NCI-H748 treated with DMSO at 0.1 percent for 48 hours (cell line): ENCODE data around the gene CHRND.

Experiments used
- DNase-seq: peaks from one replicate; lab custom pipeline; 2025; lab: John Stamatoyannopoulos, UW

Gene CHRND

DNA sequence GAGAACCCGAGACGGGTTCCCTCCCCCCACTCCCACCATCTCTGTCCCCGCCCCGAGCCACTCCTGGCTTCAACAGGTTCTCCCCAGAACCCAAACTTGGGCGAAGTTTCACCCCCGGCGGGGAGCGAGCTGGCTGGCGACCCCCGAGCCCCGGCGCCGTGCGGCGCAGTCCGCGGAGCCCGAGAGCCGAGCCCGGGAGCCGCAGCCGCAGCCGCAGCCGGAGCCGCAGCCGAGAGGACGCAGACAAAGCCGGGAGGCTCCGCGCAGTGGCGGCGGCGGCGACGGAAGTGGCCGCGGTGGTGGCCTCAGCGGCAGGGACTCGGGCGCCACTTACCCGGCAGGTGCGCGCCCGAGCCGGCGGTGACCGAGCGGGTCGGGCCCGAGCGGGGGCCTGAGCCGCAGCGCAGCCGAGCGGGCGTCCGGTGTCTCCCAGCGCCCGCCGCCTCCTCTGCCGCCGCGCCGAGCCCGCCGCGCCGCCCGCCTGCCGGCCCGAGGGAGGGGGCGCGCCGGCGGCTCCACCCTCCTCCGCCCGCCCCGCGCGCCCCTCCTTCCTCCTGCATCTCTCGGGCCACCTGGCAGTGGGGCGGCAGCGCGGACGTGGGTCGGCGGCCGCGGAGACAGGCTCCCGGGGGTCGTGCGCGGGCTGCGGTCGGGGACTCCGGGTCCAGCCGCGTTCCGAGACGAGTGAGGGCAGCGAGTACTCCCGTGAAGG lies 38.4 kb upstream of the CHRND start, which contains the start of gene ECEL1:
Gene ECEL1 (minus strand): TSS at position 450 of the 712 bp plus-strand sequence. CDS start 1,181 bp downstream, outside the sequence.
- DNase-seq, result peak; percentile 9

DNA sequence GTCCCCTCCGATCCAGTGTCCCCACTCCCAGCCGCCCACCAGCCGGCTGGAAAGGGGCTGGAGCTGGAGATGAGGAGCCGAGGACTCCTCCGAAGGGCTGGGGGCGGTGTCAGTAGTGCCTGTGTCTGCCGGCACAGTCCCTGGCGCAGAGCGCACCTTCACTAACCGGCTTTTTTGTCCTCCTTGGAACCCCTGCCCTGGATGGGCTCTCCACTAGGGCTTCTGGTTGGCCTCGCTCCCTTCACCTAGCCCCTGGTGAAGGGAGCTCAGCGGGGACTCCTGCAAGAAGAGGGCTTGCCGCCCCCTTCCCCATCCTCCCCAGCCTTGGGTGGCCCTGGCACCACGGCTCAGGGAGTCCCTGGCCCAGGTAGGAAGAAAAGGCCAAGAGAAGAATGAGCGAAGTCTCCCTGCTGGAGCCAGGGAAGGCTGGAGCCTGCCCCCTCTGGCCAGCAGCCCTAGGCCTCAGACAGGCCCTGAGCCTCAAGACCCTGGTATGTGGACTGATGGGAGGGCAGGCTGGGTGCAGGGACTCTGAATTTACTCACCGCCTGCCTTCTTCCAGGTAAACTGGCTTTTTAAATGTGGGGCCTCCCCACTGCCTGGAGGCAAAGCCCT lies 37.8 kb upstream of the CHRND start:
- no peak for DNase-seq

DNA sequence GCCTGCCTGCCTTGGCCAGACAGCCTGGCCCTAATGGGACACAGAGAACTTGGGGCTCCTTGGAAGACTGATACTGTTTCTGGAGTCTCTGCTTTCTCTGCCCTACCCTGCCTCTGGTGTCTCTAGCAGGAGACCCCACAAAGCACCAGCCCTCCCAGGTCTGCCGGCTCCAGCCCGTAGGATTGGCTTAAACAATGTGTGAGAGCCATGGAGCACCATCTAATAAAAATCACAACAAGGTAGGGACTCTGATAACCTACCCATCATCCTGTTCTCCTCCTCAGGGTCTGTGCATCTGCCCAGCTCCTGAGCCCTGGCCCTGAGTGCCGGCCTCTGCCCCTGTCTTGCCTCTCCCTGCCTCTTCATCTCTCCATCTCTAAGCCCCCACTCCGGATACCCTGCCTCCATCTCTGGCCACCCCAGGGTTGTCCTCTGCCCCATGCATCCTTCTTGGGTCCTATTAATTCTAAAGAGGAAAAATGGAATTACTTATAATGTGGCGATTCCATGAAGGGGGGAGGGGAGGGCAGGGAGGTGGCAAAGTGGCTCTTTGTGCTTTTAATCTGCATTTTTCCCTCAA lies 37.1 kb upstream of the CHRND start:
- DNase-seq, result no peak

DNA sequence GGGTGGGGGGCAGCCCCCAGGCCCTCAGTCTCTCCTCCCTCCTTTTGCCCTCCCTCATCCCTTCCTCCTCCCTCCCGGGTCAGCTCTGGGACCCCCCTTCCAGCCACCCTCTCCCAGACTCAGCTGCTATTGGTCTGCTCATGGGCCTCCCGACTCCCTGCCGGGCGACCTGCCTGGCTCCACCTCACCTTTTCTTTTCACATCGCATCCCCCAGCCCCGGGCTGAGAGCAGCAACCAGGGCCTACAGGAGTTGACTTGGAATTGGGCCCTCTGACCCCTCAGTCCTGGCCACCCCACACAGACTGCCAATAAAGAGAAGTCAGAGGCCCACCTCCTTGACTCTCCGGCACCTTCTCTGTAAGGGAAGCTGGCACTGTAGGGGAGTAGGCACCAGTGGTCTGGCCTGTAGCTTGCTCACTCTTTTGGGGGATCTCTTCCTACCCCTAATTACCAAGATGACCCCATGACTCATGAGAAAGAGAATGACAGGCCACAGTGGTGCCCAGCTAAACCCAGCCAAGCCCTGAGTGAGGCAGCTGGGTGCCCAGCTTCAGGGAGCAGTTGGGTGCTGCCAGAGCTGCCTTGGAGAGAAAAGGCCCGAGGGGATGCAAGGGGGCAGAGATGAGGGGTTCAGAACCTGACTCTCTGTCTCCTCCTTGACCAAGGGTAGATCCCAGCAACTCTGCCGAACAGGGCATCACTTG lies 36.3 kb upstream of the CHRND start:
- no peak for DNase-seq

DNA sequence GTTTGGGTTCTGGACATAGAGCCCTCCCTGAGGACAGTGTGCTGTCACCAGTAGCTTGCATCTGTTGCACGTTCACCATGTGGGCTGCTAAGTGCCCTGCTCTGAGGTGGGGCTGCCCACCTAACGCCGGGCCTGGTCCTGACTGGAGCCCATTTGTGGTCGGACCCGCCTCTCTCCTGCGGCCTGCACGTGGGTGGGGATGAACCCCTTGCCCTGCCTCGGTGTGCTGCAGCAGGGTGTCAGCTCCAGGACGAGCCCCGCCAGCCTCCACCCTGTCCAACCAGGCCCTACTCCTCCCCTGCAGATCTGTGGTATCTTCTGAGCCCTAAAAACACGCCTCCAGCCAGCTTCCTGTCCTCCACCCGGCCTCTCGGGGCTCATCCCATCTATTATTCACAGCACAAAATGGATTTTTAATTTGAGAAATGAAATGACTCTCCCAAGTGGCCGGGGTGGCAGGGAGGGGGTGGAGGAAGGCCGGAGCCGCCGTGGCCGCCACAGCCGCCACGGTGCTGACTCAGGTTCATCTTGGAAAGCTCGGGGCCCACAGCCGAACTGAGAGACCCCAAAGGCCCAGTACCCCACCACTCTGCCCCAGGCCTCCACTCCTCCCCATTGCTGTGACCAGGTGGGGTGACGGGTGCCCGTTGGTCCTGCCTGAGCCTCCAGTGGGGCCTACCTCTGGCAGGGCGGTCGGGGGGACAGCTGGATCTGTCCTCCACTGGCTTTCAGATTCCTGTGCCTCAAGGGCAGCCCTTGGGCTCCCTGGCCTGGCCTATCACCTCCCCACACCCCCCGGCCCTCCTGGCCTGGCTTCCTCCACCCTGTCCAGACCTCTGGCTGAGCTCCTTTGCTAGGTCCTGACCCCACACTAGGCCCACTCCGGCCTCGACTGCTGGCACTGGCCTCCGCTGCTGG lies 35.5 kb upstream of the CHRND start:
- DNase-seq, result no peak

DNA sequence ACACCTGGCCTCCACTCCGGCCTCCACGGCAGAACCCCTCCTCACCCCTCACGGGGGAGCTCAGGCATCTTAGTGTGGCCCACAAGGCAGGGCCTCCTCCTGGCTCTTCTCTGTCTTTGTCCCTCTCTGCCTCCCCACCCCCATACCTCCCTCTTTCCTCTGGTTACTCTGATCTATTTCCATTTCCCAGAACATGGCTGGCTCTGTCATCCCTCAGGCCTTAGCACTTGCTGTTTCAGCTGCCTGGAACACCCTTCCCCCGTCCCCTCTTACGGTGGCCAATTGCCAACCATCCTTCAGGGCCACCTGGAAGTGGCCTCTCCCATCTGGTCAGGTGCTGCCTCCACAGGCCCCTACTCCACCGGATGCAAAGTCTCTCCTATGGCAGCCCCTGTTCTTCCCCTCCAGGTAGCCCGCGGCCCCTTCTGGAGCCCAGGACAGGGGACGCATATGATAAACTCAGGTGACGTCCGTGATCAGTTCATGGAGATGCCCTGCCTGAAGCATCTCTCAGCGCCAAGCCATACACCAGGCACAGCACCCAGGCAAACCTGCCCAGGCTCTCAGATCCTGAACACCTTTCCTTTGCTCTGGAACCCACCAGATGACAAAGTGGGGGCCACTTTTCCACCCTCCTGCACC lies 34.7 kb upstream of the CHRND start:
- DNase-seq, result no peak

DNA sequence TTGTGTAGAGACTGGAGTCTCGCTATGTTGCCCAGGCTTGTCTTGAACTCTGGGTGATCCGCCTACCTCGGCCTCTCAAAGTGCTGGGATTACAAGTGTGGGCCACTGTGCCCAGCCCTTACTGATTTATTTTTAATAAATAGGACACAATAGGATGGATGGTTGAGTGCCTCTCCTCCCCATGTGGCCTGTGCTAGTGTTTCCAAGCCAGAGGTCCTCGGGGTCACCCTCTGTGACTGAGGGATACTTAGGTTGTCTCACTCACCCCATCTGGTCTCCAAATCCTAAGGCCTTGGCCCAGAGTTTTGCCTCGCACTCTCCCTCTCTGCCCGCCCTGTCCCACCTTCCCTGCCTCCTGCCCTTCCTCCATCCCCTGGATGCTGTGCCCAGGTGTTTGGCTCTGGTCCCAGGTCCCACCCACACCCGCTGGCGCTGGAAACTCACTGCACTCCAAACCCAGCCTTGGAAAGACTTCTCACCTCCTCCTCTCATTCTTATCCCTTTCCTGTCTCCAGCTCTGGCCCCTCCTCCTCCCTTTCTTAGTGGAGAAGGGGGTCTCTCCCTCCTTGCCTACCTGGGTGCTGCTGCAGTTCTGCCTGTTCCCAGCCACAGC lies 33.6 kb upstream of the CHRND start:
- no peak for DNase-seq

DNA sequence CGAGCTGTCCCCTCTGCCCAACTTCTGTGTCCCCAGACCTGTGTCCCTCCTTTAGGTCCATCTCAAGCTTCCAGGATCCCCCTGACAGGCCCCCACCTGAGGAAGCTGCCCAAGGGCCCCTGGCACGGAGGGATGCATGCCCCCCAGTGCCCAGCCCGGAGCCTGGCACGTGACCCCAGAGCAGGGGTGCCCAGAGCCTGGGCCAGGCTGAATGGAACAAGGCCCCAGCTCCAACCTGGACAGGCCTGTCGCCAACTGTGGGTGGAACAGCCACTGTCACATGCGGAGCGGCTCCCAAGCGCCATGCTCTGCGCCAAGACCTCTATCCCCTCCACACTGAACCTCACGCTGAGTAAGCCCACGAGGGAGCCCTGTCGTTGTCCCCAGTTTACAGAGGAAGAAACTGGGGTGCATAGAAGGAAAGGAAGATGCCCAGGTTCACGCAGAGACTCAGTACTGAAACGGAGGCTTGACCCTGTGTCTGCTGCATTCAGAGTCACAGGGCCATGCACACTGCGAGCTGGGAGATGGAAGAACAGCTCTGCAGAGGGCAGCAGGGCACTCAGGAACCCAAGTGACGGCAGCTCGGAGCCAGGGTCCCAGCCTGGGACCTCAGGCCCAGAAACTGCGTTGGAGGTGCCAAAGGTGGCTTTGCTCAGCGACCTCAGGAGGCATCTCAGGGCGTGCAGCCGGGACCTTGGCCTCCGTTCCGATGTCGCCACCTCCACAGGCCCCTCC lies 32.8 kb upstream of the CHRND start:
- no peak for DNase-seq

DNA sequence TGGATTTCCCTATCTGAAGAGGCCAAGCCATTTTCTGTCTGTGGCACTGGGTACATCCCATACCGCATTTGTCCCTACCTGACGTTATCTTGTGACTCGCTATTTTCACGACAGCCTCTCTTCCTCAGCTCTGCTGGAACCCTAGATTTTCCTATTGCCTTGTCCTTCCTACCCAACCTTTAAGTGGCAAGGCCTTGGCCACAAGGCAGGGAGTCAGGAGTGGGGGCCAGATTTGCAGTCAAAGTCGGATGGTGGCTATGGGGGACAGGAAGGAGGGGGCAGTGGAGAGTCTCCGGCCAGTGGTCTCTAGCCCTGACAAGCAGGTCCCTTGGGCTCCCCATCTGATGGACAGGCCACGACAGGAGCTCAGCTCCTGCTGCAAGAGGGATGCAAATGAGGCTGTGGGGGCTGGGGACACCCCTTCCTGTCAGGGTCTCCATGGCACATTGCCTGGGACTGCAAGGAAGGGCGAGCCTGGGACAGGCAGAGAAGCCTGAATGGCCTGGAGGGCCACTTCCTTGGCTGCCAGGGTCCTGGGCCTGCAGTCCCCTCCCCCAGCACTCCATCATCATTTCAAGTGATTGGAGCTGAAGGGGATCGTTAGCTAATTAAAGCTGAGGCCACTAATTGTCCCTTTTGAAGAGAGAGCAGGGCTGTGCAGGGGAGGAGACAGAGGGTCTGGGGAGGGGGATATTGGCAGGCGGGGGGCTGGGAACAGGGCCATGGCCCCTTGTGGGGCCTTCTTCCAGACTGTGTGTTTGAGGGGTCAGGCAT lies 32.1 kb upstream of the CHRND start:
- DNase-seq, result no peak

DNA sequence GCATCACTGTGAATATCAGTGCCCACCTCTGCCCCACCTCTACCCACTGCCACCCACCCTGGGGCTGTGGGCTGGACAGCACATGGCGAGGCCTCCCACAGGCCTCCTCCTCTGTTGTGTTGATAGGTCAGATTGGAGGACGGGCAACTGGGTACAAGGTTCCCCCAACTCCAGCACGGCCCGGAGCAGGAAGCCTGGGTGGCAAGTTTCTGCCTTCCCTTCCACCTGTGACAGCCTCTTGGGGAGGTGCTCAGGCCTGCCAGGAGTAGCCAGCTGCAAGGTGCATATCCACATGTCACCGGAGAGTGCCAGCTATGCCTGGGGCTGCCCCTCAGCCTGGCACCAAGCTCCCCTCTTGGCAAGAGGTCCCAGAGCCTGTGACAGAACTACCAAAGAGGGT lies 31.4 kb upstream of the CHRND start:
- no peak for DNase-seq

DNA sequence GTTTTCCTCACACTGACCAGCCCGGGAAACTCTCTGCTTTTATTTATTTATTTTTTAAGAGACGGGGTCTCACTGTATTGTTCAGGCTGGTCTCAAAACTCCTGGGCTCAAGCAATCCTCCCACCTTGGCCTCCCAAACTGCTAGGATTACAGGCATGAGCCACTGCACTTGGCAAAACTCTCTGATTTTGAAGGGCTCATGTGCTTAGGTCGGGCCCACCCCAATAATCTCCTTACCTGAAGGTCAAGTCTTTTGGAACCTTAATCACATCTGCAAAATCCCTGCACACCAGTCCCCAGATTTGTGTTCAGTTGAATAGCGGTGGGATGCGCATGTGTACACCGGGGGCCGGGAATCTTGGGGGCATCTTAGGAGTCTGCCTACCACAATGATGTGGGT lies 30.7 kb upstream of the CHRND start:
- no peak for DNase-seq

DNA sequence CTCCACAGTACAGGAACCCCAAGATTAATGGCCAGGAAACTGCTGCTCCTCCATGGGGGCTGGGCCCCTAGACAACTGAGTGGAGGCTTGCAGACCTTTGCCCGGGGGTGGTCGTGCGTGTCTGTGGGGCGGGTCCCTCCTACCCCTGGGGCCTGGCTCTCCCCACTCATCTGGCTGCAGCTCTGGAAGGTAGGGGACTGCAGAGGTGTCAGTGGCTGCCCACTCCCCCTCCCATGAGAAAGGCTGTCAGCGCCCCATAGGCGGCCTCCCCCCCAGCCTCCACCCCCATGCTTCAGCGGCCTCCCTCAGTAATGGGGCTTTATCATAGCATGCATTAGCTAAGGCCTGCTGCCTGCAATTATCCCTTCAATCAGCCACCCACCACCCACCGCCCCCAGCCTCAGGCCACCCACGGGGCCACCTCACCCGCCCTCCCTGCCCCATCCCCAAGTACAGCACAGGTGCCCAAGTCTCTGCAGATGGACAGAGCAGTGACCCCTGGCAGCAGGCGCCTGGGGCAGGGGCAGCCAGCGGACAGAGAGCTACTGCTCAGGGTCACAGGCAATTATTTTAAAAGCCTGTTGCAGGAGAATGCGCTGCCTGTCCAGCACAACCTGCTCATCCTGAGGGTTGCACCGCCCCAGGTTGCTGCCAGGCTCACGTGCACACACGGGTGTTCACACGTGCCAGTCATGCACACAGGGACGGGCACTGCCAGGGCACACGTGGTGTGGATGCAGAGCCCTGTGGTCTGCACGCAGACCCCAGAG lies 29.3 kb upstream of the CHRND start:
- DNase-seq, result no peak

DNA sequence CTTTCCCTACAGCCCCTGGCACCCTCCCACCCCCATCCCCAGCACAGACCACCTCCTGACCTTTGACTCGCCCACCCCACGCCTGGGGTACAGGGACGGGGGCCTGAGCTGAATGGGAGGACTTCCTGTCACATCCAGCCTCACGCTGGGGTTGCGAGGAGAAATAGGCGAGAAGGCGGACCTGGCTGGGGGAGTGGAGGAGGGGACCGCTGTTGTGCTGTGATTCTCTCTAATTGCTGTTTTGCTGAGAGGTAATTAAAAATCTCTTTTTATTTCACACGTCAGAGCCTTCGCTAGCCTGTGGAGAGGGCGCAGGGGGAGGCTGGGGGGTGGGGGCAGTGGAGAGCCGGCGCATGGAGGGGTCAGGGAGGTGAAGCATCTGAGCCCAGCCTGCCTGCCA lies 28.6 kb upstream of the CHRND start:
- DNase-seq, result no peak

DNA sequence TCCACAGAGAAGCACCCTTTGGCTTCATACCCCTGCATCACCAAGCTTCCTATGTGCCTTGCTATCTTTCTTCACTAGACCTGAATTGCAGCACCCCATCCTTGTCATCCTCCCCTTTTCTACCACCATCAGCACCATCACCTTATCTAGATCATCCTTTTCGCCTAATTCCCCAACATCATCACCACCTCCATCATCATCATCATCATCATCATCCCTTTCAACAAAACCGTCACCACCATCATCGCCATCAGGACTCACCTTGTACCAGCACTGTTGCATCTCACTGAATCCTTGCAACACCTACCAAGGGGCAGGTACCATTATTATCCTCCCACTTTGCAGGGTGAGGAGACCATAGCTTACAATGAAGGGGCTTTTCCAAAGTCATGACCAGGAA lies 27.5 kb upstream of the CHRND start:
- no peak for DNase-seq

DNA sequence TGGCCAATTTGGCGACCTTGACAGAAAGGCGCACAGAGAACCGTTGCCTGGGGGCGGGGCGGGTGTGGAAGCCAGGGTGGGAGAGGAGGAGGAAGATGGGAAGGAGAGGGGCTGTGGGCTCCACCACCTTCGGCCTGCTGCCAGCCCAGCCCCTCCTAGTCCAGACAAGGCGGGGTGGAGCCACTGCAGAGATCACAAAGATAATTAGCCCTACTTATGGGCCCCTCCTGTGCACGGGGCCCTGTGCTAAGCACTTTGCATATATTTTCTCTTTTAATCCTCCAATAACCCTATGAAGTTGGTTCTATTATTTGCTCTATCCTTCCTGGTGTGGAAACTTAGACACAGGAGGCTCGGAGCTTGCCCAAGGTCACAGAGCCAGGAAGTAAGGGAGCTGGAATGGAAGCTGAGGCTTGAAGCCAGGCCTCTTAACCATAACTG lies 24.6 kb upstream of the CHRND start:
- no peak for DNase-seq

DNA sequence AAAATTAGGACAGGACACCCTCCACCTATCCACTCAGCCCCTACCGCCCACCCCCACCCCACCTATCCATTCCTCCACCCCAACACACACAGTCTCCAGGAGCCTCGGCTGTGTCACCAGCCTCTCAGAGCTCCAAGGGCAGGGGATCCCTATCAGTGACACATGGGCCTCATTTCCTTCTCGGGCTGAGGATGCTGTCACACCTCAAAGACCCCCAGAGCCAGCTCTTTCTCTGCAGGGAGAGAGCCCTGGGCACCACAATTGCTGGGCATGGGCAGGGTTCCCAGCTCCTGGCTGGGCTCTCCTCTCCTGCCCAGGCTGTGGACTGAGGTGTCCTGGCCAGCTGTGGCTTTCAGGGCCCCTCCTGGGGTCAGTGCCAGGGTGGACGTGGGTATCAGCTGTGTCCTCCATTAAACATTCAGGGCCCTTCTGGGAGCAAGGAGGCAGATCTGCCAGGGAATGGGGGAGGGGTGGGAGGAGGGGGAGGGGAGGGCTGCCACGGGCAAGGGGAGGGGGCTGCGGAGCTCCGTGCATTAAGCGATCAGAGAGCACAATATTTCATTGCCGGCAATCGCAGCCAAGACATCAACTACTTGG lies 24.1 kb upstream of the CHRND start:
- no peak for DNase-seq

DNA sequence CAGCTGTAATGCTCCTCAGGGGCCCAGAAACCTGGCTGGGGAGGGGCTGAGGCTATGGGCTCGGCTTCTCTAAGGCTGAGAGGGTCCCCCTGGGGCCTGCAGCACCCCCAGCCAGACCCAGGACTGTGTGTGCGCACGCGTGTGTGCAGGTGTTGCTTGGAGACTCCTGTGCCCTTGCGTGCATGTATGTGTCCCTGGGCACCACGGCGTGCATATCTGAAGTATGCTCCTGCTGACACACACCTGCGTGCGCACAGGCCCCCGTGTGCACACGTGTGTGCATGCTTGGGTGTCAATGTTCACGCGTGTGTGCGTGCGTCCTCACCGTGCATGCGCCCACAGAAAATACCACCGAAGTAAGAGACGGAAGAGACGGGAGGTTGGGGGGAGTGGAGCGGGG lies 23.4 kb upstream of the CHRND start:
- no peak for DNase-seq
